H1 (cell line): ENCODE data around the gene TMEM243. TPM values are rescaled to one million over a fixed set of nuclear protein-coding genes. Genes with fewer than 3 reads are reported as not detected.

Experiments used
- CTCF ChIA-PET: fragments of 300-600 bp; sonication (Branson Sonifier 250); formaldehyde crosslinking; loops from one replicate; lab custom pipeline; 2021; ENCODE audit not compliant: partially characterized antibody; lab: Charles Lee
- POLR2A ChIA-PET: fragments of 300-600 bp; sonication (Branson Sonifier 250); formaldehyde crosslinking; loops from one replicate; lab custom pipeline; 2021; ENCODE audit warnings: inconsistent platforms; ENCODE audit not compliant: partially characterized antibody; lab: Charles Lee
- DNase-seq, 2 experiments: peaks; one replicate each; pipeline versions ENCODE4 v3.0.0 to v3.0.0-alpha.2; 2010 to 2022; ENCODE audit warnings: low spot score in 2 of 2, low read depth in 1 of 2, mixed read lengths in 1 of 2
- FAIRE-seq: peaks from 2 replicates; lab custom pipeline; 2011; peaks lifted over from hg19 to GRCh38; lab: Jason Lieb, UNC
- H2AFZ ChIP-seq: 2 replicates; pipeline ENCODE4 v1.8.1; 2012; ENCODE audit warnings: low read length, inconsistent platforms
- H2AK5ac ChIP-seq: 2 replicates; pipeline ENCODE4 v1.6.1; 2013; ENCODE audit warnings: low read depth, low read length
- H2BK120ac ChIP-seq: replicated peaks from 2 replicates; pipeline ENCODE3; 2013; ENCODE audit warnings: low read depth, low read length, inconsistent platforms
- H2BK12ac ChIP-seq: 2 replicates; pipeline ENCODE4 v1.6.1; 2013; ENCODE audit warnings: low read depth, low read length
- H2BK15ac ChIP-seq: 2 replicates; pipeline ENCODE4 v1.6.1; 2013; ENCODE audit warnings: low read length
- H2BK20ac ChIP-seq: 2 replicates; pipeline ENCODE4 v1.6.1; 2013; ENCODE audit warnings: low read length
- H2BK5ac ChIP-seq: 2 replicates; pipeline ENCODE4 v1.6.1; 2013; ENCODE audit warnings: low read depth, low read length
- H3K14ac ChIP-seq: 2 replicates; pipeline ENCODE4 v1.6.1; 2013; ENCODE audit warnings: inconsistent platforms; ENCODE audit not compliant: insufficient read length
- H3K18ac ChIP-seq: 2 replicates; pipeline ENCODE4 v1.6.1; 2013; ENCODE audit warnings: low read length; ENCODE audit errors: extremely low read depth
- H3K23ac ChIP-seq: 2 replicates; pipeline ENCODE4 v1.6.1; 2013; ENCODE audit warnings: inconsistent platforms; ENCODE audit not compliant: insufficient read length
- H3K23me2 ChIP-seq: 2 replicates; pipeline ENCODE4 v1.6.1; 2013; ENCODE audit warnings: low read depth, low read length
- H3K27ac ChIP-seq: 2 replicates; pipeline ENCODE4 v1.6.1; 2011; ENCODE audit warnings: low read depth, low read length, inconsistent platforms
- H3K27me3 ChIP-seq, 4 experiments: replicated peaks in 1 of 4; 1 replicate in 1 of 4; 2 replicates in 3 of 4; pipeline versions ENCODE4 v1.6.1 to v1.8.1; 2011 to 2013; ENCODE audit warnings: low read length in 3 of 4, mild to moderate bottlenecking in 3 of 4, inconsistent platforms in 2 of 4, mixed read lengths in 2 of 4, moderate library complexity in 1 of 4; ENCODE audit not compliant: control insufficient read depth in 3 of 4, insufficient read depth in 3 of 4; ENCODE audit errors: extremely low read depth in 1 of 4
- H3K36me3 ChIP-seq, 4 experiments: 2 replicates each; pipeline versions ENCODE4 v1.6.1 to v1.8.1; 2011 to 2013; ENCODE audit warnings: mild to moderate bottlenecking in 4 of 4, low read length in 3 of 4, moderate library complexity in 2 of 4, control low read depth in 1 of 4, inconsistent platforms in 1 of 4; ENCODE audit not compliant: insufficient read depth in 4 of 4, control insufficient read depth in 2 of 4
- H3K4ac ChIP-seq: replicated peaks from 2 replicates; pipeline ENCODE3; 2013; ENCODE audit warnings: low read length, low read depth, mixed read lengths, inconsistent platforms; ENCODE audit not compliant: insufficient read length
- H3K4me1 ChIP-seq, 4 experiments: replicated peaks in 1 of 4; 1 replicate in 1 of 4; 2 replicates in 3 of 4; pipeline versions ENCODE4 v1.6.1 to v1.8.1; 2011 to 2013; ENCODE audit warnings: low read length in 3 of 4, inconsistent platforms in 2 of 4, mixed read lengths in 1 of 4; ENCODE audit not compliant: insufficient read depth in 4 of 4, control insufficient read depth in 3 of 4
- H3K4me2 ChIP-seq, 2 experiments: 2 replicates each; pipeline versions ENCODE4 v1.6.1 to v1.8.1; 2011 to 2013; ENCODE audit warnings: low read depth in 2 of 2, low read length in 2 of 2, control low read depth in 1 of 2, inconsistent platforms in 1 of 2, mild to moderate bottlenecking in 1 of 2; ENCODE audit not compliant: insufficient read depth in 1 of 2
- H3K4me3 ChIP-seq, 4 experiments: fragments of 200-600, 300-600 bp in 1 of 4; sonication (generic), shearing (Covaris generic), sonication (Bioruptor Twin) in 1 of 4; 2 replicates each; pipeline versions ENCODE4 v1.5.1 to v1.8.1; 2011 to 2016; ENCODE audit warnings: low read length in 4 of 4, low read depth in 3 of 4, control low read depth in 2 of 4, inconsistent platforms in 2 of 4, mild to moderate bottlenecking in 2 of 4, mixed read lengths in 1 of 4, moderate library complexity in 1 of 4; ENCODE audit not compliant: insufficient read depth in 2 of 4; ENCODE audit errors: extremely low read depth in 1 of 4
- H3K56ac ChIP-seq: replicated peaks from 2 replicates; pipeline ENCODE3; 2013; ENCODE audit warnings: low read depth, mild to moderate bottlenecking, mixed read lengths, low read length, inconsistent platforms; ENCODE audit not compliant: insufficient read length
- H3K79me1 ChIP-seq: 2 replicates; pipeline ENCODE4 v1.6.1; 2013; ENCODE audit warnings: low read depth, low read length, control low read depth
- H3K79me2 ChIP-seq, 2 experiments: 2 replicates each; pipeline versions ENCODE4 v1.6.1 to v1.8.1; 2012 to 2013; ENCODE audit warnings: low read length in 2 of 2, mild to moderate bottlenecking in 2 of 2, inconsistent platforms in 1 of 2; ENCODE audit not compliant: insufficient read depth in 2 of 2, control insufficient read depth in 1 of 2
- H3K9ac ChIP-seq, 4 experiments: replicated peaks in 1 of 4; 1 replicate in 1 of 4; 2 replicates in 3 of 4; pipeline versions ENCODE4 v1.6.1 to v1.8.1; 2011 to 2013; ENCODE audit warnings: low read depth in 3 of 4, low read length in 3 of 4, control low read depth in 2 of 4, mild to moderate bottlenecking in 2 of 4, moderate library complexity in 2 of 4, inconsistent platforms in 1 of 4; ENCODE audit errors: extremely low read depth in 1 of 4
- H3K9me3 ChIP-seq, 2 experiments: 2 replicates each; pipeline versions ENCODE4 v1.6.1 to v1.8.1; 2012 to 2013; ENCODE audit warnings: mild to moderate bottlenecking in 2 of 2, moderate library complexity in 2 of 2, control low read depth in 1 of 2, inconsistent platforms in 1 of 2, low read depth in 1 of 2, low read length in 1 of 2, mixed read lengths in 1 of 2; ENCODE audit not compliant: insufficient read depth in 2 of 2
- H4K20me1 ChIP-seq, 2 experiments: replicated peaks in 1 of 2; 2 replicates each; pipeline versions ENCODE3 to v1.8.1; 2011 to 2013; ENCODE audit warnings: inconsistent platforms in 2 of 2, low read length in 2 of 2, mild to moderate bottlenecking in 1 of 2; ENCODE audit not compliant: insufficient read depth in 2 of 2, control insufficient read depth in 1 of 2
- H4K5ac ChIP-seq: 2 replicates; pipeline ENCODE4 v1.6.1; 2013; ENCODE audit warnings: low read length, low read depth, mixed read lengths, inconsistent platforms; ENCODE audit not compliant: insufficient read length
- H4K8ac ChIP-seq: 2 replicates; pipeline ENCODE4 v1.8.0; 2013; ENCODE audit warnings: mild to moderate bottlenecking, moderate library complexity, low read length, inconsistent platforms; ENCODE audit not compliant: insufficient read depth; ENCODE audit errors: extremely low read depth
- H4K91ac ChIP-seq: replicated peaks from 2 replicates; pipeline ENCODE3; 2013; ENCODE audit warnings: low read length, mixed read lengths, inconsistent platforms; ENCODE audit not compliant: insufficient read length
- BACH1 ChIP-seq: IDR thresholded peaks from 2 replicates; pipeline ENCODE4 v1.6.1; 2012; ENCODE audit warnings: low read length, improper control_type of control experiment
- GTF2F1 ChIP-seq: IDR thresholded peaks from 2 replicates; pipeline ENCODE4 v1.6.1; 2012; ENCODE audit warnings: low read depth, low read length, improper control_type of control experiment, borderline replicate concordance
- KDM4A ChIP-seq: IDR thresholded peaks from one replicate; pipeline ENCODE4 v1.7.1; 2012; ENCODE audit warnings: low read depth, mild to moderate bottlenecking, moderate library complexity, low read length, inconsistent platforms; ENCODE audit not compliant: severe bottlenecking
- MAX ChIP-seq: IDR thresholded peaks from 2 replicates; pipeline ENCODE4 v1.6.1; 2012; ENCODE audit warnings: inconsistent platforms
- PHF8 ChIP-seq: fragments of 200-600 bp; sonication (generic); conservative IDR thresholded peaks from 2 replicates; pipeline ENCODE4 v1.7.1; 2012; ENCODE audit warnings: low read depth, mild to moderate bottlenecking, inconsistent platforms, low read length, moderate library complexity
- POLR2A ChIP-seq, 2 experiments: IDR thresholded peaks; 1 replicate in 1 of 2; 2 replicates in 1 of 2; pipeline ENCODE4 v1.6.1; 2011; ENCODE audit warnings: low read depth in 2 of 2, low read length in 2 of 2, mild to moderate bottlenecking in 2 of 2; ENCODE audit errors: control extremely low read depth in 1 of 2
- SAP30 ChIP-seq: fragments of 300-600 bp; sonication (generic); IDR thresholded peaks from 2 replicates; pipeline ENCODE4 v1.7.1; 2012; ENCODE audit warnings: low read length, moderate library complexity, mild to moderate bottlenecking, inconsistent platforms; ENCODE audit not compliant: insufficient read depth, insufficient replicate concordance
- TAF7 ChIP-seq: optimal IDR thresholded peaks from 2 replicates; pipeline ENCODE3; 2011; ENCODE audit warnings: low read depth, mild to moderate bottlenecking, inconsistent platforms, low read length, moderate library complexity, borderline replicate concordance
- WGBS, 2 experiments: shearing (Covaris generic) in 1 of 2; methylation state at CpG; one replicate each; pipeline versions ENCODE4 v1.1.6 to v1.1.7; 2013 to 2015; ENCODE audit warnings: low lambda C conversion rate in 2 of 2, mixed read lengths in 2 of 2, inconsistent platforms in 1 of 2, low coverage in 1 of 2, missing lambda C conversion rate in 1 of 2; ENCODE audit not compliant: insufficient replicate concordance in 2 of 2, insufficient coverage in 1 of 2, insufficient read length in 1 of 2; ENCODE audit errors: extremely low coverage in 1 of 2, missing lambda C conversion rate in 1 of 2; 5-methylcytosine and 5-hydroxymethylcytosine counted together
- long read RNA-seq, 2 experiments: library from RNA in 1 of 2; library from capped mRNA in 1 of 2; stranded (forward); transcript quantifications; one replicate each; pipeline ENCODE4 v2.0.0, GENCODE V29; 2021; ENCODE audit warnings: inconsistent platforms in 1 of 2
- polyA minus RNA-seq, 3 experiments: library from RNA; depleted of rRNA, polyadenylated mRNA; stranded (reverse); fragments of >200 nt; gene quantifications; 1 replicate in 2 of 3; 2 replicates in 1 of 3; pipeline ENCODE4 v1.2.3, GENCODE V29; 2011
- polyA plus RNA-seq, 7 experiments: library from polyadenylated mRNA; depleted of rRNA in 3 of 7; stranded (reverse) in 5 of 7; unstranded in 2 of 7; fragments of >200 nt in 5 of 7; fragments of 200-250 nt in 2 of 7; gene quantifications; 1 replicate in 5 of 7; 2 replicates in 1 of 7; 4 replicates in 1 of 7; pipeline versions ENCODE4 v1.2.1 to v1.2.3, GENCODE V29; 2011 to 2013; ENCODE audit warnings: missing spikeins in 2 of 7, mixed read lengths in 2 of 7
- total RNA-seq: library from RNA; stranded (reverse); fragmentation: NEBNext Ultra II Directional; extraction: Animal tissue kit (Norgen Biotek cat#: 25700); gene quantifications from 2 replicates; pipeline ENCODE4 v1.2.1, GENCODE V29; 2021

TMEM243 gene
- 26.0 and 27.6 TPM in 2 replicates for total RNA-seq
- 16.4 and 23.7 TPM in 2 replicates for polyA plus RNA-seq (2011; rRNA removed)
- polyA plus RNA-seq (2011; cell fraction: cytosol; rRNA removed), result 25.0 TPM
- 23.2 TPM for polyA plus RNA-seq (2011; cell fraction: nucleus; rRNA removed)
- 17.4 to 22.2 TPM (median 18.6 TPM) in 4 replicates for polyA plus RNA-seq (2012, experiment 1 of 2)
- 13.3 TPM for polyA plus RNA-seq (2012, experiment 2 of 2)
- 25.3 TPM for polyA plus RNA-seq (2013, experiment 1 of 2)
- 25.3 TPM for polyA plus RNA-seq (2013, experiment 2 of 2)
- 22.3 and 23.7 TPM in 2 replicates for polyA minus RNA-seq (2011; rRNA and poly(A)+ RNA removed)
- 11.0 TPM for polyA minus RNA-seq (2011; cell fraction: cytosol; rRNA and poly(A)+ RNA removed)
- 61.9 TPM for polyA minus RNA-seq (2011; cell fraction: nucleus; rRNA and poly(A)+ RNA removed)
- long read RNA-seq, experiment 1, transcript TMEM243-201 (4 exons, 1,063 nt), result minor isoform, 6 of 25 reads
- long read RNA-seq, experiment 1, transcript TMEM243-203 (5 exons, 1,273 nt), result major isoform, 13 of 25 reads
- long read RNA-seq, experiment 1, partial matches to known transcripts, result 2 of 25 reads
- long read RNA-seq, experiment 1, other reads (novel, unspliced or antisense), result 4 of 25 reads
- long read RNA-seq, experiment 2, transcript TMEM243-201 (4 exons, 1,063 nt), result major isoform, 5 of 12 reads
- long read RNA-seq, experiment 2, partial matches to known transcripts, result 0 of 12 reads
- long read RNA-seq, experiment 2, other reads (novel, unspliced or antisense), result 7 of 12 reads

DNA sequence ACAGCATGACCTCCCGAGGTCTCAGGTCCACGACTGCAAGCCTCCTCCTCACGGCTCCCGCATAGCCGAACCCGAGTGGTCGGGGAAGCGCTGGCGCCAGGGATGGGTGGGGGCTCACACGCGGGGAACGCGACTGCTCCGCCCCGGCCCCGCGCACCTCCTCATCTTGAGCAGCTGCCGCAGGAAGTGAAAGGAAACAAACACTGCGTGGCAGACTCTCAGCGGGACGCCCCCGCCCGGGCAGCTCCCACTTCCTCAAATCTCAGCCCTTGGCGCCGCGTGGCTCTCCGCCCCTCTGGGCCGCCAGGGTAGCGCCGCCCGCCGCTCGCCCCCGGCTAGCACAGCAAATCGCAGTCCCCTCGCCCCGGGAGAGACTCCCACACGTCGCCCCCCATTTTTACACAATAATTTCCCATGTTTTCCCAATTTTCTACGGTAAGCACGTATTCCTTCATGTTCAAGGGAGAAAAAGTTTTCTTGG, at the start of gene TMEM243:
Gene TMEM243 (minus strand): TSS at position 188 of the 481 bp plus-strand sequence. CDS start 229 bp downstream, outside the sequence.
- peak in 1 of 2 experiments; percentile 73 for DNase-seq
- no peak within 1 kb of the TSS for H2AK5ac ChIP-seq
- peak within 1 kb of the TSS; percentile 92 for H3K18ac ChIP-seq
- H3K4me1 ChIP-seq, result peaks cover 0 to 7% (median under 1%) of the 10 kb centered on the region in 4 experiments; a peak in 4 of 7 replicates
- H2BK15ac ChIP-seq, result no peak within 1 kb of the TSS; the same call in 1 of the 2 replicates
- peak within 1 kb of the TSS; percentile 78 for H2BK5ac ChIP-seq
- H3K14ac ChIP-seq, result no peak within 1 kb of the TSS
- peaks cover 14% of the 10 kb centered on the region; the same call in 1 of the 2 replicates for H3K23me2 ChIP-seq
- peaks cover 0 to 1% of the 10 kb centered on the region in 2 experiments for H4K20me1 ChIP-seq
- H4K5ac ChIP-seq, result peak within 1 kb of the TSS; percentile 3
- H3K27ac ChIP-seq, result peak within 1 kb of the TSS; percentile 60; the same call in 1 of the 2 replicates
- H2BK12ac ChIP-seq, result no peak within 1 kb of the TSS
- peak within 1 kb of the TSS; percentile 80 to 98 (median 92) for H3K4me3 ChIP-seq
- peaks cover 0 to 6% (median 3%) of the 10 kb centered on the region in 4 experiments; a peak in 2 of 8 replicates for H3K36me3 ChIP-seq
- peaks cover 0 to 18% (median 15%) of the 10 kb centered on the region in 4 experiments; a peak in 5 of 7 replicates for H3K27me3 ChIP-seq
- ChIA-PET CTCF (interaction anchor here (1.0 to 3.0 kb wide), 7 partner anchors 8 to 196 kb away, joined by 3 to 14 read pairs (median 3); no protein-coding TSS in a partner anchor), POLR2A (interaction anchor here (0.7 to 5.5 kb wide), 11 partner anchors 9 to 160 kb away, joined by 3 to 40 read pairs (median 6); partner anchors contain the start of genes DMTF1 and ELAPOR2)
- H3K23ac ChIP-seq, result no peak within 1 kb of the TSS
- no peak within 1 kb of the TSS for H4K91ac ChIP-seq
- no peaks in the 10 kb centered on the region for H3K9me3 ChIP-seq
- peak within 1 kb of the TSS; percentile 88 for H2AFZ ChIP-seq
- peaks cover 2% of the 10 kb centered on the region; the same call in 1 of the 2 replicates for H3K79me1 ChIP-seq
- peak within 1 kb of the TSS; percentile 59 to 81 for H3K4me2 ChIP-seq
- peak within 1 kb of the TSS; percentile 52 for H3K56ac ChIP-seq
- peak within 1 kb of the TSS; percentile 65 to 96 (median 76) for H3K9ac ChIP-seq
- peak within 1 kb of the TSS; percentile 69 for H4K8ac ChIP-seq
- no peak within 1 kb of the TSS for H2BK120ac ChIP-seq
- WGBS, 2 experiments, result 2% methylated on average over 40 of the region's 41 CpGs; no CpG with 5 or more reads in 1 of the 2 experiments
- H2BK20ac ChIP-seq, result no peak within 1 kb of the TSS
- H3K79me2 ChIP-seq, result peaks cover 0 to 33% of the 10 kb centered on the region in 2 experiments; a peak in 3 of 4 replicates
- H3K4ac ChIP-seq, result no peak within 1 kb of the TSS
- FAIRE-seq, result no peak
- no peak for TF ChIP-seq GTF2F1
- TF ChIP-seq MAX, result peak; percentile 44; the same call in 1 of the 2 replicates
- no peak for TF ChIP-seq TAF7
- no peak for TF ChIP-seq KDM4A
- TF ChIP-seq SAP30, result peak; percentile 56
- 0 out of 2 replicates have a peak, but pooled peaks have one; percentile 10 for TF ChIP-seq BACH1
- peak; percentile 13 for TF ChIP-seq PHF8
- TF ChIP-seq POLR2A (IDR thresholded peaks at IDR 0.05; ENCODE audit: control extremely low read depth in 1 of 2, low read depth in 2 of 2, low read length in 2 of 2), result peak in 1 of 2 experiments; percentile 46; a peak in 1 of 3 replicates
